ENCODE data around the gene GGTA1.

GRCh38 chr9:121537283-121537682, 37.6 kb upstream of the GGTA1 start:
- TF ChIP-seq POLR2A (IDR thresholded peaks at IDR 0.05) (no peak), CTCF (IDR thresholded peaks at IDR 0.05) (no peak), EP300 (IDR thresholded peaks at IDR 0.05) (no peak)

All from sigmoid colon (tissue), 4 donors.